Esophagus muscularis mucosa (tissue), 4 donors: ENCODE measurements around the gene CLRN3.

ENCODE experiments used
- CTCF ChIP-seq, 3 experiments: fragments of 200-600 bp in 2 of 3; fragments of 450-650 bp in 1 of 3; sonication (generic) in 2 of 3; IDR thresholded peaks; one replicate each; pipeline ENCODE4 v1.5.1; 2017 to 2019; ENCODE audit warnings: antibody characterized with exemption in 3 of 3, mild to moderate bottlenecking in 2 of 3, moderate library complexity in 1 of 3
- EP300 ChIP-seq: sonication (generic); formaldehyde crosslinking; IDR thresholded peaks from one replicate; pipeline ENCODE4 v1.6.1; 2017; ENCODE audit warnings: antibody characterized with exemption
- POLR2AphosphoS5 ChIP-seq, 2 donors: sonication (generic); formaldehyde crosslinking; IDR thresholded peaks; one replicate each; pipeline ENCODE4 v1.6.1; 2017; ENCODE audit warnings: antibody characterized with exemption in 2 of 2

- TF ChIP-seq CTCF (IDR thresholded peaks at IDR 0.05) (no peak), POLR2AphosphoS5 (IDR thresholded peaks at IDR 0.05) (no peak), EP300 (no peak)
Measured at GRCh38 chr10:127897177-127897576, 4.4 kb upstream of the CLRN3 start.
